ENCODE results near the gene TTC31.

TTC31 gene

GRCh38 chr2:74488643-74489481, 6.0 kb downstream of the TTC31 start:
- no peak for DNase-seq

GRCh38 chr2:74489906-74490305, 7.0 kb downstream of the TTC31 start:
- DNase-seq: no peak

- no peak for DNase-seq
Measured at GRCh38 chr2:74491648-74492544, 9.0 kb downstream of the TTC31 start.

GRCh38 chr2:74493546-74493945, 10.7 kb downstream of the TTC31 start:
- DNase-seq: no peak

- no peak for DNase-seq
Measured at GRCh38 chr2:74495440-74495839, 12.6 kb downstream of the TTC31 start.

- no peak for DNase-seq
Measured at GRCh38 chr2:74496997-74497776, 14.3 kb downstream of the TTC31 start.

- no peak for DNase-seq
Measured at GRCh38 chr2:74497777-74498499, 15.1 kb downstream of the TTC31 start.

- DNase-seq: no peak
Measured at GRCh38 chr2:74498500-74499266, 15.8 kb downstream of the TTC31 start.

- peak; percentile 30 for DNase-seq
Measured at GRCh38 chr2:74499267-74499939, 16.5 kb downstream of the TTC31 start, which contains the start of gene LBX2. Gene LBX2, minus strand, starts transcription at chr2:74499603. Its CDS starts 66 bp downstream, at chr2:74499537.

GRCh38 chr2:74499940-74500577, 17.2 kb downstream of the TTC31 start:
- no peak for DNase-seq

GRCh38 chr2:74500578-74500946, 17.7 kb downstream of the TTC31 start:
- no peak for DNase-seq

- no peak for DNase-seq
Measured at GRCh38 chr2:74501335-74502071, 18.6 kb downstream of the TTC31 start.

- no peak for DNase-seq
Measured at GRCh38 chr2:74502147-74502719, 19.4 kb downstream of the TTC31 start.

- peak; percentile 18 for DNase-seq
Measured at GRCh38 chr2:74502720-74503505, 20.0 kb downstream of the TTC31 start.

- no peak for DNase-seq
Measured at GRCh38 chr2:74503506-74504475, 20.9 kb downstream of the TTC31 start.

- DNase-seq: no peak
Measured at GRCh38 chr2:74504591-74504990, 21.7 kb downstream of the TTC31 start.

Measured in activated CD4-positive, alpha-beta T cell treated with anti-CD3 and anti-CD28 coated beads for 1 hour (primary cell).